HepG2 (cell line): ENCODE data around the gene LSS. TPM values are rescaled to one million over a fixed set of nuclear protein-coding genes. Genes with fewer than 3 reads are reported as not detected.

Experiments
- CSRNP1 ChIP-seq: sonication (generic); formaldehyde crosslinking; IDR thresholded peaks from 2 replicates; pipeline ENCODE4 v1.8.1; 2023; ENCODE audit warnings: mild to moderate bottlenecking, missing genetic modification reagents
- ELF3 ChIP-seq: IDR thresholded peaks from 2 replicates; pipeline ENCODE4 v1.6.1; 2016; ENCODE audit warnings: missing genetic modification reagents, missing compliant biosample characterization
- KLF15 ChIP-seq: sonication (generic); formaldehyde crosslinking; IDR thresholded peaks from 2 replicates; pipeline ENCODE4 v1.8.1; 2023; ENCODE audit warnings: borderline replicate concordance, mild to moderate bottlenecking, inconsistent platforms, missing genetic modification reagents, mixed read lengths
- NCOA2 ChIP-seq: sonication (generic); formaldehyde crosslinking; IDR thresholded peaks from 2 replicates; pipeline ENCODE4 v1.8.0; 2022; ENCODE audit warnings: inconsistent platforms
- POGK ChIP-seq: sonication (generic); formaldehyde crosslinking; conservative IDR thresholded peaks from 2 replicates; pipeline ENCODE4 v1.8.0; 2022; ENCODE audit warnings: mild to moderate bottlenecking, moderate library complexity, missing genetic modification reagents
- SIX1 ChIP-seq: sonication (generic); formaldehyde crosslinking; IDR thresholded peaks from 2 replicates; pipeline ENCODE4 v1.4.0; 2020; ENCODE audit warnings: missing genetic modification reagents, borderline replicate concordance
- SOX13 ChIP-seq, 3 experiments: fragments of 450-650 bp in 1 of 3; sonication (generic) in 1 of 3; formaldehyde crosslinking in 1 of 3; IDR thresholded peaks in 2 of 3; conservative IDR thresholded peaks in 1 of 3; 2 replicates each; pipeline versions ENCODE4 v1.5.0 to v1.6.1; 2016 to 2020; ENCODE audit warnings: antibody characterized with exemption in 1 of 3, mild to moderate bottlenecking in 1 of 3, missing compliant biosample characterization in 1 of 3, missing genetic modification reagents in 1 of 3, moderate library complexity in 1 of 3
- TBX2 ChIP-seq: sonication (generic); formaldehyde crosslinking; IDR thresholded peaks from 2 replicates; pipeline ENCODE4 v1.5.0; 2020; ENCODE audit warnings: missing genetic modification reagents, mild to moderate bottlenecking, borderline replicate concordance
- ZBTB7B ChIP-seq: sonication (generic); formaldehyde crosslinking; IDR thresholded peaks from 2 replicates; pipeline ENCODE4 v1.4.0; 2020; ENCODE audit warnings: missing genetic modification reagents
- ZNF274 ChIP-seq: sonication (generic); formaldehyde crosslinking; IDR thresholded peaks from 2 replicates; pipeline ENCODE4 v1.5.1; 2020; ENCODE audit warnings: mild to moderate bottlenecking, missing genetic modification reagents
- ZNF296 ChIP-seq: sonication (generic); formaldehyde crosslinking; conservative IDR thresholded peaks from 2 replicates; pipeline ENCODE4 v1.5.0; 2020; ENCODE audit warnings: mild to moderate bottlenecking, missing genetic modification reagents
- ZNF333 ChIP-seq: sonication (generic); formaldehyde crosslinking; IDR thresholded peaks from 2 replicates; pipeline ENCODE4 v1.4.0; 2020; ENCODE audit warnings: mild to moderate bottlenecking, missing genetic modification reagents, borderline replicate concordance
- ZNF503 ChIP-seq: sonication (generic); formaldehyde crosslinking; IDR thresholded peaks from 2 replicates; pipeline ENCODE4 v1.4.0; 2020; ENCODE audit warnings: missing genetic modification reagents
- ZNF589 ChIP-seq: sonication (generic); formaldehyde crosslinking; conservative IDR thresholded peaks from 2 replicates; pipeline ENCODE4 v1.8.0; 2022; ENCODE audit warnings: mild to moderate bottlenecking, moderate library complexity, missing genetic modification reagents
- ZNF609 ChIP-seq: sonication (generic); formaldehyde crosslinking; IDR thresholded peaks from 2 replicates; pipeline ENCODE4 v1.4.0; 2020; ENCODE audit warnings: mild to moderate bottlenecking, missing genetic modification reagents, borderline replicate concordance
- polyA plus RNA-seq, 8 experiments: library from polyadenylated mRNA; depleted of rRNA in 3 of 8; stranded (reverse) in 7 of 8; unstranded in 1 of 8; fragments of >200 nt; fragmentation: Illumina TruSeq in 4 of 8; extraction: Trizol in 4 of 8; gene quantifications; 2 replicates each; pipeline versions ENCODE4 v1.2.1 to v1.2.3, GENCODE V29; 2011 to 2016; ENCODE audit warnings: low read depth in 4 of 8, missing spikeins in 1 of 8, mixed read lengths in 1 of 8; ENCODE audit not compliant: insufficient read depth in 1 of 8
- total RNA-seq, 5 experiments: library from RNA; depleted of rRNA; stranded (reverse); fragments of >200 nt; fragmentation: Illumina TruSeq; extraction: Trizol; gene quantifications; 2 replicates each; pipeline ENCODE4 v1.2.3, GENCODE V29; 2016; ENCODE audit warnings: low read depth in 1 of 5

LSS gene
- total and polyA plus RNA-seq, 2 of the 13 experiments (the other 11 are each of a cell fraction or from before 2014, with no cell fraction given): 72.6 to 113 TPM

- TF ChIP-seq ZBTB7B (CRISPR knock-in tag) (peak; percentile 84), ELF3 (CRISPR knock-in tag) (peak; percentile 42), ZNF333 (CRISPR knock-in tag) (peak; percentile 13; the same call in 1 of the 2 replicates), SOX13 (IDR thresholded peaks at IDR 0.05) (no peak), SOX13 (CRISPR knock-in tag; conservative IDR thresholded peaks at IDR 0.05 in 1 of 2, IDR thresholded peaks at IDR 0.05 in 1 of 2) (peak in 1 of 2 experiments; percentile 31; a peak in 1 of 4 replicates), SIX1 (CRISPR knock-in tag) (no peak), KLF15 (no peak; the same call in 1 of the 2 replicates), NCOA2 (CRISPR knock-in tag) (peak; percentile 14; the same call in 1 of the 2 replicates), ZNF503 (CRISPR knock-in tag) (no peak), POGK (peak; percentile 60), CSRNP1 (CRISPR knock-in tag) (no peak), ZNF296 (CRISPR knock-in tag) (peak; percentile 46; the same call in 1 of the 2 replicates), ZNF609 (peak; percentile 26; the same call in 1 of the 2 replicates), TBX2 (CRISPR knock-in tag) (peak; percentile 66; the same call in 1 of the 2 replicates), ZNF589 (CRISPR knock-in tag) (no peak), ZNF274 (CRISPR knock-in tag) (peak; percentile 85)
Observed at GRCh38 chr21:46228345-46229051, at the start of gene LSS (continued).
